Measurements from ENCODE around the gene MTCH1. TPM values are rescaled to one million over a fixed set of nuclear protein-coding genes. Genes with fewer than 3 reads are reported as not detected.
"Not testable (repeated sequence)": the region's sequence is repeated elsewhere in the genome, so short reads cannot be mapped to it uniquely, and the experiment has no call there.

The MTCH1 gene
- total RNA-seq, 1 donor from 2014 or later: 290 TPM

- DNase-seq: not testable (repeated sequence)
Measured at GRCh38 chr6:36990401-36990800, 4.4 kb upstream of the MTCH1 start.

- no peak for DNase-seq
Measured at GRCh38 chr6:36989264-36989663, 3.3 kb upstream of the MTCH1 start.

- DNase-seq: no peak
Measured at GRCh38 chr6:36986704-36987047, 680 bp upstream of the MTCH1 start.

GRCh38 chr6:36985417-36985807 lies 584 bp downstream of the MTCH1 start:
- peak; percentile 15 for DNase-seq

- DNase-seq: peak; percentile 81
Measured at GRCh38 chr6:36984581-36985416, 1.2 kb downstream of the MTCH1 start.

- DNase-seq: no peak
Measured at GRCh38 chr6:36983538-36983937, 2.5 kb downstream of the MTCH1 start.

GRCh38 chr6:36980876-36981619 lies 4.9 kb downstream of the MTCH1 start:
- DNase-seq: no peak

- DNase-seq: no peak
Measured at GRCh38 chr6:36980129-36980528, 5.9 kb downstream of the MTCH1 start.

- DNase-seq: peak; percentile 60
Measured at GRCh38 chr6:36979347-36979742, 6.7 kb downstream of the MTCH1 start.

GRCh38 chr6:36978421-36979346 lies 7.3 kb downstream of the MTCH1 start:
- DNase-seq: no peak

- peak; percentile 44 for DNase-seq
Measured at GRCh38 chr6:36977470-36977941, 8.5 kb downstream of the MTCH1 start.

- no peak for DNase-seq
Measured at GRCh38 chr6:36976931-36977330, 9.1 kb downstream of the MTCH1 start.

- DNase-seq: no peak
Measured at GRCh38 chr6:36976509-36976908, 9.5 kb downstream of the MTCH1 start.

- DNase-seq: no peak
Measured at GRCh38 chr6:36976007-36976264, 10.1 kb downstream of the MTCH1 start.

GRCh38 chr6:36975231-36976006 lies 10.6 kb downstream of the MTCH1 start:
- DNase-seq: no peak

GRCh38 chr6:36973647-36974046 lies 12.3 kb downstream of the MTCH1 start:
- no peak for DNase-seq

- no peak for DNase-seq
Measured at GRCh38 chr6:36973190-36973589, 12.8 kb downstream of the MTCH1 start.

GRCh38 chr6:36971921-36972673 lies 13.9 kb downstream of the MTCH1 start:
- no peak for DNase-seq

GRCh38 chr6:36970892-36971842 lies 14.8 kb downstream of the MTCH1 start:
- no peak for DNase-seq

All from dermis blood vessel endothelial cell (primary cell).